Caco-2 (cell line): ENCODE results near the gene PTPN13. TPM values are rescaled to one million over a fixed set of nuclear protein-coding genes. Genes with fewer than 3 reads are reported as not detected.

Source experiments
- BruUV-seq: library from RNA; stranded (reverse); fragments of 400-500 nt; replicated peaks from 2 replicates; lab custom pipeline; 2021; lab: Mats Ljungman, UMichigan
- CTCF ChIA-PET: fragments of 300-600 bp; sonication (Branson Sonifier 250); formaldehyde crosslinking; loops from one replicate; lab custom pipeline; 2022; ENCODE audit warnings: antibody characterized with exemption; lab: Charles Lee
- POLR2A ChIA-PET: fragments of 300-600 bp; sonication (Branson Sonifier 250); formaldehyde crosslinking; loops from one replicate; lab custom pipeline; 2022; ENCODE audit warnings: antibody characterized with exemption; lab: Charles Lee
- DNase-seq, 2 experiments: peaks; one replicate each; pipeline versions ENCODE4 v3.0.0 to v3.0.0-alpha.2; 2020 to 2022
- H3K27me3 ChIP-seq: replicated peaks from 2 replicates; pipeline ENCODE4 v1.6.0; 2011; ENCODE audit warnings: low read length; ENCODE audit not compliant: control insufficient read depth, insufficient read depth
- H3K36me3 ChIP-seq: 2 replicates; pipeline ENCODE4 v1.5.1; 2011; ENCODE audit warnings: low read length; ENCODE audit not compliant: control insufficient read depth, insufficient read depth
- H3K4me1 ChIP-seq: fragments of 250-450 bp; sonication (Bioruptor Pico); 2 replicates; pipeline ENCODE4 v1.5.1; 2020; ENCODE audit warnings: mild to moderate bottlenecking
- H3K4me3 ChIP-seq: 2 replicates; pipeline ENCODE4 v1.5.1; 2011; ENCODE audit warnings: low read depth, mild to moderate bottlenecking, control low read depth, low read length
- H3K9me3 ChIP-seq: fragments of 250-450 bp; sonication (Bioruptor Pico); 2 replicates; pipeline ENCODE4 v1.5.1; 2020; ENCODE audit warnings: mild to moderate bottlenecking, moderate library complexity
- H3K27ac Mint-ChIP-seq: one replicate; pipeline ENCODE4 v1.8.0; 2022; ENCODE audit warnings: mixed read lengths; ENCODE audit not compliant: unreplicated experiment
- H3K27me3 Mint-ChIP-seq: one replicate; pipeline ENCODE4 v1.8.0; 2022; ENCODE audit warnings: mixed read lengths; ENCODE audit not compliant: insufficient read depth, unreplicated experiment
- H3K36me3 Mint-ChIP-seq: one replicate; pipeline ENCODE4 v1.8.0; 2022; ENCODE audit warnings: mild to moderate bottlenecking, mixed read lengths; ENCODE audit not compliant: insufficient read depth, unreplicated experiment
- H3K4me1 Mint-ChIP-seq: one replicate; pipeline ENCODE4 v1.8.0; 2022; ENCODE audit warnings: low read depth, mixed read lengths; ENCODE audit not compliant: unreplicated experiment
- H3K4me3 Mint-ChIP-seq: one replicate; pipeline ENCODE4 v1.8.0; 2022; ENCODE audit warnings: mild to moderate bottlenecking, moderate library complexity, mixed read lengths; ENCODE audit not compliant: unreplicated experiment
- H3K9me3 Mint-ChIP-seq: one replicate; pipeline ENCODE4 v1.8.0; 2022; ENCODE audit warnings: mixed read lengths; ENCODE audit not compliant: unreplicated experiment
- intact Hi-C: fragments of 100-400 bp; cut with micrococcal nuclease; formaldehyde crosslinking; loops from one replicate; pipeline ENCODE4 v1.10.0; 2022; ENCODE audit not compliant: unreplicated experiment
- total RNA-seq: library from RNA; stranded (reverse); gene quantifications from 2 replicates; pipeline ENCODE4 v1.2.3, GENCODE V29; 2022
- TF ChIP-seq, protein P1 (sequence below), 2 experiments: fragments of 200-600 bp in 1 of 2; IDR thresholded peaks; 1 replicate in 1 of 2; 2 replicates in 1 of 2; pipeline versions ENCODE4 v1.5.1 to v1.8.0; 2011 to 2022; ENCODE audit warnings: antibody characterized with exemption in 1 of 2, control low read depth in 1 of 2, inconsistent platforms in 1 of 2, low read depth in 1 of 2, low read length in 1 of 2, mild to moderate bottlenecking in 1 of 2, moderate library complexity in 1 of 2; ENCODE audit not compliant: insufficient read depth in 1 of 2, severe bottlenecking in 1 of 2, unreplicated experiment in 1 of 2

Gene PTPN13
- total RNA-seq, 1 experiment from 2014 or later, result 12.1 TPM

DNA sequence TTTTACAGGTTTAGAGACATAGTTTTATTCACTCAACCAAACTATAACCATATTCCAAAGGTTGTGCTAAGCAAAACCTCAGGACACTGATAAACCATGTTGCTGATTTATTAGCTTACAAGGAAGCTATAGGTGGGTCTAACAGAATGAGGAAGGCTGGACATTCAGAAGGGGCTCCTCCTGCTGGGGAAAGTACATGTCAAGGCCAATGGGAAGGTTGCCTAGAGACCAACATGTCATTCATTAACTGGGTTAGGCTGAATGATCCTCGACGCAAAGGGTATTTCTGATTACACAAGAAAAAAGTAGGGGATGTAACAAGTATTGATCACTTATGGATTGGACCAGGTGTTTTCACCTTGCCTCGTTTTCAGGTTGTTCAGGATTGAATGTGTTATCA lies 224.7 kb downstream of the PTPN13 start:
- CTCF ChIA-PET, result interaction anchor here (0.5 kb wide), 1 partner anchor 969 kb away, joined by 3 read pairs; no protein-coding TSS in a partner anchor
- H3K36me3 ChIP-seq, result peaks cover 2% of the 10 kb centered on the region; the same call in 1 of the 2 replicates
- no peak overlapping the region for H3K4me3 ChIP-seq
- intact Hi-C loops, result no loop called here
- H3K27ac Mint-ChIP-seq, result no peak overlapping the region
- peak in 1 of 2 experiments; percentile 2 for DNase-seq
- no peaks in the 10 kb centered on the region for H3K9me3 Mint-ChIP-seq
- H3K4me3 Mint-ChIP-seq, result no peak overlapping the region
- no peaks in the 10 kb centered on the region for H3K27me3 Mint-ChIP-seq
- TF ChIP-seq, protein P1, sequence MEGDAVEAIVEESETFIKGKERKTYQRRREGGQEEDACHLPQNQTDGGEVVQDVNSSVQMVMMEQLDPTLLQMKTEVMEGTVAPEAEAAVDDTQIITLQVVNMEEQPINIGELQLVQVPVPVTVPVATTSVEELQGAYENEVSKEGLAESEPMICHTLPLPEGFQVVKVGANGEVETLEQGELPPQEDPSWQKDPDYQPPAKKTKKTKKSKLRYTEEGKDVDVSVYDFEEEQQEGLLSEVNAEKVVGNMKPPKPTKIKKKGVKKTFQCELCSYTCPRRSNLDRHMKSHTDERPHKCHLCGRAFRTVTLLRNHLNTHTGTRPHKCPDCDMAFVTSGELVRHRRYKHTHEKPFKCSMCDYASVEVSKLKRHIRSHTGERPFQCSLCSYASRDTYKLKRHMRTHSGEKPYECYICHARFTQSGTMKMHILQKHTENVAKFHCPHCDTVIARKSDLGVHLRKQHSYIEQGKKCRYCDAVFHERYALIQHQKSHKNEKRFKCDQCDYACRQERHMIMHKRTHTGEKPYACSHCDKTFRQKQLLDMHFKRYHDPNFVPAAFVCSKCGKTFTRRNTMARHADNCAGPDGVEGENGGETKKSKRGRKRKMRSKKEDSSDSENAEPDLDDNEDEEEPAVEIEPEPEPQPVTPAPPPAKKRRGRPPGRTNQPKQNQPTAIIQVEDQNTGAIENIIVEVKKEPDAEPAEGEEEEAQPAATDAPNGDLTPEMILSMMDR (IDR thresholded peaks at IDR 0.05; ENCODE audit: insufficient read depth in 1 of 2, low read depth in 1 of 2, low read length in 1 of 2, severe bottlenecking in 1 of 2, unreplicated experiment in 1 of 2), result no peak
- H3K4me1 Mint-ChIP-seq, result peaks cover 14% of the 10 kb centered on the region
- H3K4me1 ChIP-seq, result peaks cover 24% of the 10 kb centered on the region
- no peaks in the 10 kb centered on the region for H3K36me3 Mint-ChIP-seq
- no TSS peak for BruUV-seq
- no peaks in the 10 kb centered on the region for H3K27me3 ChIP-seq
- H3K9me3 ChIP-seq, result peaks cover 7% of the 10 kb centered on the region; the same call in 1 of the 2 replicates
- POLR2A ChIA-PET, result no interaction called here

DNA sequence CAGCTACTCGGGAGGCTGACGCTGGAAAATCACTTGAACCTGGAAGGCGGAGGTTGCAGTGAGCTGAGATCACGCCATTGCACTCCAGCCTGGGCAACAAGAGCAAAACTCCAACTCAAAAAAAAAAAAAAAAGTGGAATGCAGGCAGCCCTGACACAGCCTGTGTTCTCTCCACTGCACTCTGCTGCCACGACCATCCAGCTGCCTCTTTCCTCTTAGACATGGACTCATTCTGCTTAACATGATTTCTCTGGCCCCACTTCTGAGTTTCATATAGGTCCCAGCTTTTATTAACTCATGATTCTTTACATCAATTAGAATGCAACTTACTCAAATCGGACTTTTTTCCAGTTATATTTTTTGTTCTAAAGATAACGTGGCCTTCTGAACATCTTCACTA lies 225.4 kb downstream of the PTPN13 start:
- intact Hi-C loops, result no loop called here
- DNase-seq, result no peak
- Mint-ChIP-seq H3K4me3 (no peak overlapping the region), H3K27ac (peak overlapping the region; percentile 70), H3K9me3 (no peaks in the 10 kb centered on the region), H3K27me3 (no peaks in the 10 kb centered on the region), H3K36me3 (no peaks in the 10 kb centered on the region), H3K4me1 (peaks cover 14% of the 10 kb centered on the region)
- POLR2A ChIA-PET, result no interaction called here
- CTCF ChIA-PET, result no interaction called here
- peaks cover 2% of the 10 kb centered on the region; the same call in 1 of the 2 replicates for H3K36me3 ChIP-seq
- H3K9me3 ChIP-seq, result peaks cover 7% of the 10 kb centered on the region; the same call in 1 of the 2 replicates
- H3K4me1 ChIP-seq, result peaks cover 24% of the 10 kb centered on the region
- TF ChIP-seq, protein P1 (IDR thresholded peaks at IDR 0.05; ENCODE audit: insufficient read depth in 1 of 2, low read depth in 1 of 2, low read length in 1 of 2, severe bottlenecking in 1 of 2, unreplicated experiment in 1 of 2), result no peak
- H3K4me3 ChIP-seq, result no peak overlapping the region
- H3K27me3 ChIP-seq, result no peaks in the 10 kb centered on the region
- BruUV-seq, result no TSS peak

DNA sequence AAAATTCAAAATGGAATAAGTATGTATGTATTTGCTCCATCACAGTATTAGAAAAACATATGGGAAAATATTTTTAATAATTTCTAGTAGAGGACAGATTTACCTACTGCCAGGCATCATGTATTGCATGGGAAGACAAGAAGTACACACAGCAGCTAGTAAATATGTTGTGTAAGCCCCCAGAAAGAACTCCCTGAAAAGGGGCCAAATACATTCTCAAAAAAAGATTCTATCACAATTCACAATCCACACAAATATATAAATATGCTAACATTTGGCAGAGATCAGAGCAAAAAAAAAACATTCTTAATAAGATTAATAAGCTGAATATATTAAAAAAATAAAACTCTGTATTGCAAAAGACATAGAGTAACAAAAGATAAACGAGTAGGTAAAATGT lies 227.0 kb downstream of the PTPN13 start:
- ChIA-PET CTCF (no interaction called here), POLR2A (no interaction called here)
- Mint-ChIP-seq H3K4me1 (peaks cover 13% of the 10 kb centered on the region), H3K9me3 (no peaks in the 10 kb centered on the region), H3K27ac (no peak overlapping the region), H3K36me3 (no peaks in the 10 kb centered on the region), H3K27me3 (no peaks in the 10 kb centered on the region), H3K4me3 (no peak overlapping the region)
- H3K27me3 ChIP-seq, result no peaks in the 10 kb centered on the region
- intact Hi-C loops, result no loop called here
- no TSS peak for BruUV-seq
- DNase-seq, result no peak
- TF ChIP-seq, protein P1 (IDR thresholded peaks at IDR 0.05; ENCODE audit: insufficient read depth in 1 of 2, low read depth in 1 of 2, low read length in 1 of 2, severe bottlenecking in 1 of 2, unreplicated experiment in 1 of 2), result no peak
- H3K9me3 ChIP-seq, result no peaks in the 10 kb centered on the region
- H3K4me1 ChIP-seq, result peaks cover 24% of the 10 kb centered on the region
- H3K4me3 ChIP-seq, result no peak overlapping the region
- H3K36me3 ChIP-seq, result no peaks in the 10 kb centered on the region
